H1 (cell line): ENCODE measurements around the gene MYLK3. TPM values are rescaled to one million over a fixed set of nuclear protein-coding genes. Genes with fewer than 3 reads are reported as not detected.

Experiments
- CTCF ChIA-PET: fragments of 300-600 bp; sonication (Branson Sonifier 250); formaldehyde crosslinking; loops from one replicate; lab custom pipeline; 2021; ENCODE audit not compliant: partially characterized antibody; lab: Charles Lee
- POLR2A ChIA-PET: fragments of 300-600 bp; sonication (Branson Sonifier 250); formaldehyde crosslinking; loops from one replicate; lab custom pipeline; 2021; ENCODE audit warnings: inconsistent platforms; ENCODE audit not compliant: partially characterized antibody; lab: Charles Lee
- DNase-seq, 2 experiments: peaks; one replicate each; pipeline versions ENCODE4 v3.0.0 to v3.0.0-alpha.2; 2010 to 2022; ENCODE audit warnings: low spot score in 2 of 2, low read depth in 1 of 2, mixed read lengths in 1 of 2
- FAIRE-seq: peaks from 2 replicates; lab custom pipeline; 2011; peaks lifted over from hg19 to GRCh38; lab: Jason Lieb, UNC
- H2AFZ ChIP-seq: 2 replicates; pipeline ENCODE4 v1.8.1; 2012; ENCODE audit warnings: low read length, inconsistent platforms
- H2AK5ac ChIP-seq: 2 replicates; pipeline ENCODE4 v1.6.1; 2013; ENCODE audit warnings: low read depth, low read length
- H2BK120ac ChIP-seq: replicated peaks from 2 replicates; pipeline ENCODE3; 2013; ENCODE audit warnings: low read depth, low read length, inconsistent platforms
- H2BK12ac ChIP-seq: 2 replicates; pipeline ENCODE4 v1.6.1; 2013; ENCODE audit warnings: low read depth, low read length
- H2BK15ac ChIP-seq: 2 replicates; pipeline ENCODE4 v1.6.1; 2013; ENCODE audit warnings: low read length
- H2BK20ac ChIP-seq: 2 replicates; pipeline ENCODE4 v1.6.1; 2013; ENCODE audit warnings: low read length
- H2BK5ac ChIP-seq: 2 replicates; pipeline ENCODE4 v1.6.1; 2013; ENCODE audit warnings: low read depth, low read length
- H3K14ac ChIP-seq: 2 replicates; pipeline ENCODE4 v1.6.1; 2013; ENCODE audit warnings: inconsistent platforms; ENCODE audit not compliant: insufficient read length
- H3K18ac ChIP-seq: 2 replicates; pipeline ENCODE4 v1.6.1; 2013; ENCODE audit warnings: low read length; ENCODE audit errors: extremely low read depth
- H3K23ac ChIP-seq: 2 replicates; pipeline ENCODE4 v1.6.1; 2013; ENCODE audit warnings: inconsistent platforms; ENCODE audit not compliant: insufficient read length
- H3K23me2 ChIP-seq: 2 replicates; pipeline ENCODE4 v1.6.1; 2013; ENCODE audit warnings: low read depth, low read length
- H3K27ac ChIP-seq: 2 replicates; pipeline ENCODE4 v1.6.1; 2011; ENCODE audit warnings: low read depth, low read length, inconsistent platforms
- H3K27me3 ChIP-seq, 4 experiments: replicated peaks in 1 of 4; 1 replicate in 1 of 4; 2 replicates in 3 of 4; pipeline versions ENCODE4 v1.6.1 to v1.8.1; 2011 to 2013; ENCODE audit warnings: low read length in 3 of 4, mild to moderate bottlenecking in 3 of 4, inconsistent platforms in 2 of 4, mixed read lengths in 2 of 4, moderate library complexity in 1 of 4; ENCODE audit not compliant: control insufficient read depth in 3 of 4, insufficient read depth in 3 of 4; ENCODE audit errors: extremely low read depth in 1 of 4
- H3K36me3 ChIP-seq, 4 experiments: 2 replicates each; pipeline versions ENCODE4 v1.6.1 to v1.8.1; 2011 to 2013; ENCODE audit warnings: mild to moderate bottlenecking in 4 of 4, low read length in 3 of 4, moderate library complexity in 2 of 4, control low read depth in 1 of 4, inconsistent platforms in 1 of 4; ENCODE audit not compliant: insufficient read depth in 4 of 4, control insufficient read depth in 2 of 4
- H3K4ac ChIP-seq: replicated peaks from 2 replicates; pipeline ENCODE3; 2013; ENCODE audit warnings: low read length, low read depth, mixed read lengths, inconsistent platforms; ENCODE audit not compliant: insufficient read length
- H3K4me1 ChIP-seq, 4 experiments: replicated peaks in 1 of 4; 1 replicate in 1 of 4; 2 replicates in 3 of 4; pipeline versions ENCODE4 v1.6.1 to v1.8.1; 2011 to 2013; ENCODE audit warnings: low read length in 3 of 4, inconsistent platforms in 2 of 4, mixed read lengths in 1 of 4; ENCODE audit not compliant: insufficient read depth in 4 of 4, control insufficient read depth in 3 of 4
- H3K4me2 ChIP-seq, 2 experiments: 2 replicates each; pipeline versions ENCODE4 v1.6.1 to v1.8.1; 2011 to 2013; ENCODE audit warnings: low read depth in 2 of 2, low read length in 2 of 2, control low read depth in 1 of 2, inconsistent platforms in 1 of 2, mild to moderate bottlenecking in 1 of 2; ENCODE audit not compliant: insufficient read depth in 1 of 2
- H3K4me3 ChIP-seq, 4 experiments: fragments of 200-600, 300-600 bp in 1 of 4; sonication (generic), shearing (Covaris generic), sonication (Bioruptor Twin) in 1 of 4; 2 replicates each; pipeline versions ENCODE4 v1.5.1 to v1.8.1; 2011 to 2016; ENCODE audit warnings: low read length in 4 of 4, low read depth in 3 of 4, control low read depth in 2 of 4, inconsistent platforms in 2 of 4, mild to moderate bottlenecking in 2 of 4, mixed read lengths in 1 of 4, moderate library complexity in 1 of 4; ENCODE audit not compliant: insufficient read depth in 2 of 4; ENCODE audit errors: extremely low read depth in 1 of 4
- H3K56ac ChIP-seq: replicated peaks from 2 replicates; pipeline ENCODE3; 2013; ENCODE audit warnings: low read depth, mild to moderate bottlenecking, mixed read lengths, low read length, inconsistent platforms; ENCODE audit not compliant: insufficient read length
- H3K79me1 ChIP-seq: 2 replicates; pipeline ENCODE4 v1.6.1; 2013; ENCODE audit warnings: low read depth, low read length, control low read depth
- H3K79me2 ChIP-seq, 2 experiments: 2 replicates each; pipeline versions ENCODE4 v1.6.1 to v1.8.1; 2012 to 2013; ENCODE audit warnings: low read length in 2 of 2, mild to moderate bottlenecking in 2 of 2, inconsistent platforms in 1 of 2; ENCODE audit not compliant: insufficient read depth in 2 of 2, control insufficient read depth in 1 of 2
- H3K9ac ChIP-seq, 4 experiments: replicated peaks in 1 of 4; 1 replicate in 1 of 4; 2 replicates in 3 of 4; pipeline versions ENCODE4 v1.6.1 to v1.8.1; 2011 to 2013; ENCODE audit warnings: low read depth in 3 of 4, low read length in 3 of 4, control low read depth in 2 of 4, mild to moderate bottlenecking in 2 of 4, moderate library complexity in 2 of 4, inconsistent platforms in 1 of 4; ENCODE audit errors: extremely low read depth in 1 of 4
- H3K9me3 ChIP-seq, 2 experiments: 2 replicates each; pipeline versions ENCODE4 v1.6.1 to v1.8.1; 2012 to 2013; ENCODE audit warnings: mild to moderate bottlenecking in 2 of 2, moderate library complexity in 2 of 2, control low read depth in 1 of 2, inconsistent platforms in 1 of 2, low read depth in 1 of 2, low read length in 1 of 2, mixed read lengths in 1 of 2; ENCODE audit not compliant: insufficient read depth in 2 of 2
- H4K20me1 ChIP-seq, 2 experiments: replicated peaks in 1 of 2; 2 replicates each; pipeline versions ENCODE3 to v1.8.1; 2011 to 2013; ENCODE audit warnings: inconsistent platforms in 2 of 2, low read length in 2 of 2, mild to moderate bottlenecking in 1 of 2; ENCODE audit not compliant: insufficient read depth in 2 of 2, control insufficient read depth in 1 of 2
- H4K5ac ChIP-seq: 2 replicates; pipeline ENCODE4 v1.6.1; 2013; ENCODE audit warnings: low read length, low read depth, mixed read lengths, inconsistent platforms; ENCODE audit not compliant: insufficient read length
- H4K8ac ChIP-seq: 2 replicates; pipeline ENCODE4 v1.8.0; 2013; ENCODE audit warnings: mild to moderate bottlenecking, moderate library complexity, low read length, inconsistent platforms; ENCODE audit not compliant: insufficient read depth; ENCODE audit errors: extremely low read depth
- H4K91ac ChIP-seq: replicated peaks from 2 replicates; pipeline ENCODE3; 2013; ENCODE audit warnings: low read length, mixed read lengths, inconsistent platforms; ENCODE audit not compliant: insufficient read length
- CEBPB ChIP-seq: IDR thresholded peaks from 2 replicates; pipeline ENCODE4 v1.6.1; 2012; ENCODE audit warnings: low read depth, low read length
- CREB1 ChIP-seq: IDR thresholded peaks from 2 replicates; pipeline ENCODE4 v1.6.1; 2012; ENCODE audit warnings: inconsistent platforms
- EP300 ChIP-seq, 2 experiments: IDR thresholded peaks; 1 replicate in 1 of 2; 2 replicates in 1 of 2; pipeline ENCODE4 v1.6.1; 2011 to 2012; ENCODE audit warnings: low read depth in 2 of 2, low read length in 2 of 2, mild to moderate bottlenecking in 2 of 2, borderline replicate concordance in 1 of 2, inconsistent platforms in 1 of 2, moderate library complexity in 1 of 2
- WGBS, 2 experiments: shearing (Covaris generic) in 1 of 2; methylation state at CpG; one replicate each; pipeline versions ENCODE4 v1.1.6 to v1.1.7; 2013 to 2015; ENCODE audit warnings: low lambda C conversion rate in 2 of 2, mixed read lengths in 2 of 2, inconsistent platforms in 1 of 2, low coverage in 1 of 2, missing lambda C conversion rate in 1 of 2; ENCODE audit not compliant: insufficient replicate concordance in 2 of 2, insufficient coverage in 1 of 2, insufficient read length in 1 of 2; ENCODE audit errors: extremely low coverage in 1 of 2, missing lambda C conversion rate in 1 of 2; 5-methylcytosine and 5-hydroxymethylcytosine counted together
- polyA plus RNA-seq, 7 experiments: library from polyadenylated mRNA; depleted of rRNA in 3 of 7; stranded (reverse) in 5 of 7; unstranded in 2 of 7; fragments of >200 nt in 5 of 7; fragments of 200-250 nt in 2 of 7; gene quantifications; 1 replicate in 5 of 7; 2 replicates in 1 of 7; 4 replicates in 1 of 7; pipeline versions ENCODE4 v1.2.1 to v1.2.3, GENCODE V29; 2011 to 2013; ENCODE audit warnings: missing spikeins in 2 of 7, mixed read lengths in 2 of 7
- total RNA-seq: library from RNA; stranded (reverse); fragmentation: NEBNext Ultra II Directional; extraction: Animal tissue kit (Norgen Biotek cat#: 25700); gene quantifications from 2 replicates; pipeline ENCODE4 v1.2.1, GENCODE V29; 2021
- TF ChIP-seq, protein P1 (sequence below): IDR thresholded peaks from 2 replicates; pipeline ENCODE4 v1.6.1; 2012; ENCODE audit warnings: inconsistent platforms

MYLK3 gene
- total and polyA plus RNA-seq, 2 of the 8 experiments (the other 6 are each of a cell fraction or from before 2014, with no cell fraction given): 0.14 to 0.35 TPM

DNA sequence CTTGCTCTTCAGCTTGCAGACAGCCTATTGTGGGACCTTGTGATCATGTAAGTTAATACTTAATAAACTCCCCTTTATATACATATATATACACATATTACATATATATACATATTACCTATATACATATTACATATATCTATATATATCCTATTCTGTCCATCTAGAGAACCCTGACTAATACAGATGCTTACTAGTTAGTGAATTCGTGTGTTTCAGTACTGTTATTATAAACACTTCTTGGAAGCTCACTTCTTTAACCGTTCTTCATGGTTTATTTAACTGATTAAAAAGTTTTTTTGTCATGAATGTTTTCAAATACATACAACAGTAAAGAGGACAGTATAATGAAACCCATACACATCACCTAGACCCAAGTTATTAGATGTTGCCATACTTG is 46.1 kb downstream of the MYLK3 start:
- H3K23me2 ChIP-seq: no peaks in the 10 kb centered on the region
- FAIRE-seq: no peak
- H3K36me3 ChIP-seq: peaks cover 0 to 27% (median 15%) of the 10 kb centered on the region in 4 experiments; a peak in 7 of 8 replicates
- H3K56ac ChIP-seq: no peak overlapping the region
- no peak overlapping the region for H4K8ac ChIP-seq
- no peaks in the 10 kb centered on the region for H3K9me3 ChIP-seq
- no peak overlapping the region for H3K18ac ChIP-seq
- no peaks in the 10 kb centered on the region for H3K27me3 ChIP-seq
- no peak overlapping the region for H2BK15ac ChIP-seq
- no peak overlapping the region for H3K4me3 ChIP-seq
- CTCF ChIA-PET: no interaction called here
- H2BK20ac ChIP-seq: no peak overlapping the region
- H4K5ac ChIP-seq: no peak overlapping the region
- no peak overlapping the region for H3K23ac ChIP-seq
- H2AK5ac ChIP-seq: no peak overlapping the region
- H2BK12ac ChIP-seq: no peak overlapping the region
- no peak overlapping the region for H3K14ac ChIP-seq
- no peaks in the 10 kb centered on the region for H3K79me1 ChIP-seq
- H2BK120ac ChIP-seq: no peak overlapping the region
- no peak overlapping the region for H4K91ac ChIP-seq
- TF ChIP-seq, protein P1, sequence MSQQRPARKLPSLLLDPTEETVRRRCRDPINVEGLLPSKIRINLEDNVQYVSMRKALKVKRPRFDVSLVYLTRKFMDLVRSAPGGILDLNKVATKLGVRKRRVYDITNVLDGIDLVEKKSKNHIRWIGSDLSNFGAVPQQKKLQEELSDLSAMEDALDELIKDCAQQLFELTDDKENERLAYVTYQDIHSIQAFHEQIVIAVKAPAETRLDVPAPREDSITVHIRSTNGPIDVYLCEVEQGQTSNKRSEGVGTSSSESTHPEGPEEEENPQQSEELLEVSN: no peak
- TF ChIP-seq CEBPB (no peak), CREB1 (no peak), EP300 (IDR thresholded peaks at IDR 0.05; ENCODE audit: borderline replicate concordance in 1 of 2, low read depth in 2 of 2, low read length in 2 of 2) (no peak)
- TF ChIP-seq, all 59 proteins: peak for 0
- POLR2A ChIA-PET: interaction anchor here (0.7 kb wide), 1 partner anchor 70 kb away, joined by 3 read pairs; no protein-coding TSS in a partner anchor
- WGBS, 2 experiments: 93% methylated on average over 2 of the region's 2 CpGs; no CpG with 5 or more reads in 1 of the 2 experiments
- DNase-seq: no peak
- H2AFZ ChIP-seq: no peak overlapping the region
- no peak overlapping the region for H3K4me2 ChIP-seq
- H3K4ac ChIP-seq: no peak overlapping the region
- H4K20me1 ChIP-seq: peaks cover 0 to 1% of the 10 kb centered on the region in 2 experiments
- H2BK5ac ChIP-seq: no peak overlapping the region
- H3K27ac ChIP-seq: no peak overlapping the region
- no peaks in the 10 kb centered on the region for H3K79me2 ChIP-seq
- H3K4me1 ChIP-seq: no peaks in the 10 kb centered on the region
- no peak overlapping the region for H3K9ac ChIP-seq
